GM19397 (cell line): ENCODE results near the gene PARD6G.
A peak's percentile ranks its signal among the peaks of the same experiment; 100 is the strongest.

Experiments
- ATAC-seq: cut with Tn5 transposase; IDR thresholded peaks from one replicate; pipeline ENCODE4 v1.9.1; 2021; ENCODE audit warnings: mild to moderate bottlenecking, moderate library complexity; ENCODE audit not compliant: unreplicated experiment

PARD6G gene

GRCh38 chr18:80154293-80154692 is 93.0 kb downstream of the PARD6G start:
- no peak for ATAC-seq

DNA sequence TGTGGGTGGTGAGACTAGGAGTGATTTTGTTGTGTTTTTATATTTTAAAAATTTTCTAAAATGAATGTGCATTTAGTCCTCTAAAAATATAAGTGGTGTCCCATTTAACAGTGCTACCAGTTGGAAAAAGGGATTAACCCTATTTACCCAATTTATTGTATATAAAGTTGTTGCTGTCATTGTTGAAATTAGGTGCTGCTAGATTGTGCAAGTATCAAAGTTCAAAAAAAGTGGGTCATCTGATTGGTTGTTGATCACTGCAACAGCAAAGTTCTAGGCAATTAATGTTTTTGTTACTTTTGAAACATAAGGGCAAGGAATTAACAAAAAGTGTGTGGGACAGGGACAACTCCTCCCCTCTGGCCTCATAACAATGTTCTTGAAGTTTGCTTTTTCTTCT is 97.6 kb downstream of the PARD6G start:
- no peak for ATAC-seq

- no peak for ATAC-seq
Measured at GRCh38 chr18:80148326-80149199, 98.8 kb downstream of the PARD6G start.

- peak; percentile 86 for ATAC-seq
Measured at GRCh38 chr18:80147418-80148325, 99.6 kb downstream of the PARD6G start.

DNA sequence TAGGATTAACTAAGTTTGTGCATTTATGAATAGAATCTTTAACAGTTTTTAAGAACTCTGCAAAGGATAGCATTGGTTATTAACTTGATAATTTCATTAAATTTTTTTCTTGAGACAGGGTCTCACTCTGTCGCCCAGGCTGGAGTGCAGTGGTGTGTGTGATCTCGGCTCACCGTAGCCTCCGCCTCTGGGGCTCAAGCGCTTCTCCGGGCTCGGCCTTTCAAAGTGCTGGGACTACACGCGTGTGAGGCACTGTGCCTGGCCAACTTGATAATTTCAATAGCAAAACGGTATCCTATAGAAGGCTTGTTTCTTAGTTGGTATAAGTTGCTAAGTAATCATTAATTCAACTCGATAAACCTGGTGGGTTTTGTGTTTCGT is 100.3 kb downstream of the PARD6G start:
- peak; percentile 17 for ATAC-seq

DNA sequence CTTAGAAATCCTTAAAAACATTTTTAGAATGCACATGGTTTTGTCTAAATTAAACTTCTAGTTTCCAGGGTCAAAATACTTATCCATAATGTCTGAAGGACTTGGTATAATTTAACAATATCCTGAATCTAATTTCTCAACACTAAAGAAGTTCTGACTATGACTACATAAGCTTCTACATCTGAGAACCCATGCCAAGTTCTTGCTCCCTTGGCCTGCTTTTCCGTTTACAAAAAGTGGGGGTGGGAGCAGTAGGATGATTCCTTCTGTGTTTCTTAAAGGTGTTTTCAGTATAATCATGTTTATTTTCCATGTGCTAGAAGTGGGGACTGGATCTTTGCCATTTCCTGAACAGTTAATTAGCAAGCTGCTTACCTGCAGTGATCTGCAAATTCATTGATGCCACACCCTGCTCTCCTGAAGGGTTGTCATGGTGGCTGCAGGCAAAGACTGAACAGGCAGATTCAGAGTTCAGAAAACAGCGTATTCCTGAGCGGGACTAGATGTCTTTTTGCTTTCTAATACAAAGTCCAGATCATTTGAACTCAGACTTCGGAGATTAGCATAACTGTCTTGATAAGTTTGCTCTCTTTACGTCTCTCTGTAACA is 102.0 kb downstream of the PARD6G start:
- ATAC-seq: no peak

GRCh38 chr18:80143881-80144280 is 103.4 kb downstream of the PARD6G start:
- no peak for ATAC-seq

GRCh38 chr18:80140455-80140985 is 106.8 kb downstream of the PARD6G start:
- no peak for ATAC-seq

GRCh38 chr18:80137976-80138375 is 109.3 kb downstream of the PARD6G start:
- no peak for ATAC-seq

DNA sequence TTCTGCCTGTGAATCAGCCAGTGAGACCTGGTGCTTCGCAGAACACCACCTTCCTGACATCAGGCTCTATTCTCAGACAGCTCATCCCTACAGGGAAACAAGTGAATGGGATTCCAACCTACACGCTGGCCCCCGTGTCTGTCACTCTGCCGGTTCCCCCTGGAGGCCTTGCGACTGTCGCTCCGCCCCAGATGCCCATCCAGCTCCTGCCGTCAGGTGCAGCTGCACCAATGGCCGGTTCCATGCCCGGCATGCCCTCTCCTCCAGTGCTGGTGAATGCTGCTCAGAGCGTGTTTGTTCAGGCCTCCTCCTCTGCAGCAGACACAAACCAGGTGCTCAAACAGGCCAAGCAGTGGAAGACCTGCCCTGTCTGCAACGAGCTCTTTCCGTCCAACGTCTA is 110.2 kb downstream of the PARD6G start:
- no peak for ATAC-seq

DNA sequence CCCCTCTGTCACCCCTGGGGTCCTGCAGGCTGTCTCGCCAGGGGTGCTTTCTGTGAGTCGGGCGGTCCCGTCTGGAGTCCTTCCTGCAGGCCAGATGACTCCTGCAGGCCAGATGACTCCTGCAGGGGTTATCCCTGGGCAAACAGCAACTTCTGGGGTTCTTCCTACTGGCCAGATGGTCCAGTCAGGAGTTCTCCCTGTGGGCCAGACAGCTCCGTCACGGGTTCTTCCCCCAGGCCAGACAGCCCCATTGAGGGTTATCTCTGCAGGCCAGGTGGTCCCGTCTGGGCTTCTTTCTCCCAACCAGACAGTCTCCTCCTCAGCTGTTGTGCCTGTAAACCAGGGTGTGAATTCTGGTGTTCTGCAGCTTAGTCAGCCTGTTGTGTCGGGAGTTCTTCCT is 110.6 kb downstream of the PARD6G start:
- ATAC-seq: no peak

DNA sequence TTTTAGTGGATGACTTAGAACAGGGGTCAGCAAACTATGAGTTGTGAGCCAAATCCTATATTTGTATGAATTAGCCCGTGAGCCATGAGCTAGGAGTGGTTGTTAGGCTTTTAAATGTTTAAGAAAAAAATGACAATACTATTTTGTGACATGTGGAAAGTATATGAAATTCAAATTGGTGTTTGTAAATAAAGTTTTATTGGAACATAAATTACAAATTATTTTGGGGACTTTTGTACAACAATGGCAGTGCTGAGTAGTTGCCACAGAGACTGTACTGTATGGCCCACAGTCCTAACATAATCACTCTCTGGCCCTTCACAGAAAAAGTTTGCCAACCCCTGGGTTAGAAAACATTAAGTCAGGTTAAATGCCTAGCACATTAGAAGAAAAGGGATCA is 112.2 kb downstream of the PARD6G start:
- ATAC-seq: no peak

DNA sequence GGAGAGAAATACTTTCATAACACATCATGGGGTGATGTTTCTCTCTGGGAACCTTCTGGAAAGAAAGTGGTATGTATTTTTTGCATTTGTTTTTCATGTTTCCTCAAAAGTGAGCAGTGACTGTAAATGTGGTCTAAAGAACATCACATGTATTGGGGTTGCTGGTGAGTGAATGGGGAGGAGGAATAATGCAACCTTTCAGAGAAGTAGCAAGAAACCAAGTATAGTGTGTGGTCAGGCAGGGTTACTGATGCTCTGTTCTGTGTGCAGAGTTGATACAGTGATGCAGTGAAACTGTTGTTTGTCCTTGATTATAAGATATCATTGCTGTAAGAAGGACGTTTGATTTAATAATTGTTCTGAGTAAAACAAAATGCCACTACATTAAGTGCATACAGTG is 114.2 kb downstream of the PARD6G start:
- no peak for ATAC-seq

GRCh38 chr18:80132180-80132812 is 115.0 kb downstream of the PARD6G start:
- no peak for ATAC-seq

DNA sequence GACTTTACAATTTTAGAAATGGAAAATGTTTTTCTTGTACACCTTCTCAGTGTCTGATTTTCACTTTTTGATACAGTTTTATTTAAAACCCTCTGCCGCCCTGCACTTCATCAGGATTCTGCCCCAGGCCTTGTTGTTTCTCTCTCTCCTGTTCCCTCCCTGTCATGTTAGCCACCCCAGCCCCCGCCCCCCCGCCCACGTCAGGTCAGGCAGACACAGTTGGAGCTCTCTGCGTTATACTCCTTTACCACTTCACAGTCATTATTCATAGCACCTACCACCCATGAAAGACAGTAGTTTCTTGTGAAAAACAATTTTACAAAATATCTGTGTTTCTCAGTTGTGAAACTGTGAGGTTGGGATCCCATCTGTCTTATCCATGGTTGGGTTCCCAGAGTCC is 116.8 kb downstream of the PARD6G start:
- ATAC-seq: no peak

DNA sequence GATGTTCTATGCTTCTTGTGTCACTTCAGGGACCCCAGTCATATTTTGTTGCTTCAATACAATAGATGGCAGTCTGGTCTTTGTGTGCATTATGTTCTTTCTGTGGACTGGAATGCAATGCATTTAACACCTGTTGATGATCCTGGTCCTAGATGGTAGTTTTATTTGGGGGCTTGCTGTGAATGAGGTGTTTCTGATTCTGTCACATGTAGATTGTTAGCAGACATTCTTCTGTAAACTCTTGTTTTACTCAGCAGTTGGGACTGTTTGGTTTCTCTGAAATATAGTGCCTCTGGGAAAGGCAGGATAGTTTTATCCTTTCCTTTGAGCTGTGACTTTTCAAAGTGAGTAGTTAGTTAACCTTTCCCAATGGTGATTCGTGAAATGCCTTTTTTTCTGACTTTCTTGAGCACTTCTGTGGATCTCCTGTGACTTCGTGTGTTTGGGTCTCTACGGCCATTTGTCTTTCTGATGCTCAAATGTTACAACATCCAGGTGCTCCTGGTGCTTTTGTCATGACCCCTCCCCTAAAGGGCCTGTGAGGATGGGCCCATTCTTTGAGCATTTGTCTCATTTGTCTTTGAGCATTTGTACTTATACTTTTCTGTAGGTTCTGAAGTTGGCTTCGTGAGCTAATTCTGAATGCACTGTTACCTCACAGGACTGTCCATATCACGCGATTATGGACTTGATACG is 117.5 kb downstream of the PARD6G start:
- ATAC-seq: no peak

DNA sequence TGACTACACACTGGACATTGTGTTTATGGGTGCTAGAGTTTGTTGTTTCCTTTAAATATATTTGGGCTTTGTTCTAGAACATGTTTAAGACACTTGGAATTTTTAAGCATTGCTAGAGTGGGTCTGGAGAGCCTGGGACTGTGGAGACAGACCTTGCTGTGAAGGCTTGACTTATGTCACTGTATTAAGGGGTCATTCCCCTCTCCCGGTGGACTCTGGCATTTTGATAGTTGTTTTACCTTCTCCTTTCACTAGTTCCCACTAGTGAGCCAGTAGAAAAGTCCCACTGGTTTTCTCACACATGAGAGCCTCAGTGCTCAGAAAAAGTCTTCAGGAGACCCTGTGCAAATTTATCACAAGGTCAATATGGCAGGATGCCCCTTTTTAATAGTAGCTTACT is 119.7 kb downstream of the PARD6G start:
- ATAC-seq: no peak

DNA sequence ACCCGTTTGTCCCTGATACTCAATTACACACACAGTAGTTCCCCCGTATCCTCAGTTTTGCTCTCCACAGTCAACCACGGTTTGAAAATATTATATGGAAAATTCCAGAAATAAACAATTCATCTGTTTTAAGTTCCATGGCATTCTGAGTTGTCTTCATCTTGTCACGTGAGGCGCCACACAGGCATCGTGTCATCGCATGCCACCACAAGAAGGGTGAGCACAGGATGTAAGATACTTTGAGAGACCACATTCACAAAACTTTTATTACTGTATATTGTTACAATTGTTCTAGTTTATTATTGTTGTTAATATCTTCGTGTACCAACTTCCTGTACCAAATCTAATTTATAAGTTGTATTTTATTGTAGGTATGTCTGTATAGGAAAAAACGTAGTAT is 120.5 kb downstream of the PARD6G start:
- ATAC-seq: no peak

- no peak for ATAC-seq
Measured at GRCh38 chr18:80124131-80124530, 123.2 kb downstream of the PARD6G start.

- no peak for ATAC-seq
Measured at GRCh38 chr18:80120932-80121331, 126.4 kb downstream of the PARD6G start.
